ENCODE measurements around the gene GPX6.
"Not testable (repeated sequence)": the region's sequence is repeated elsewhere in the genome, so short reads cannot be mapped to it uniquely, and the experiment has no call there.

The GPX6 gene

DNA sequence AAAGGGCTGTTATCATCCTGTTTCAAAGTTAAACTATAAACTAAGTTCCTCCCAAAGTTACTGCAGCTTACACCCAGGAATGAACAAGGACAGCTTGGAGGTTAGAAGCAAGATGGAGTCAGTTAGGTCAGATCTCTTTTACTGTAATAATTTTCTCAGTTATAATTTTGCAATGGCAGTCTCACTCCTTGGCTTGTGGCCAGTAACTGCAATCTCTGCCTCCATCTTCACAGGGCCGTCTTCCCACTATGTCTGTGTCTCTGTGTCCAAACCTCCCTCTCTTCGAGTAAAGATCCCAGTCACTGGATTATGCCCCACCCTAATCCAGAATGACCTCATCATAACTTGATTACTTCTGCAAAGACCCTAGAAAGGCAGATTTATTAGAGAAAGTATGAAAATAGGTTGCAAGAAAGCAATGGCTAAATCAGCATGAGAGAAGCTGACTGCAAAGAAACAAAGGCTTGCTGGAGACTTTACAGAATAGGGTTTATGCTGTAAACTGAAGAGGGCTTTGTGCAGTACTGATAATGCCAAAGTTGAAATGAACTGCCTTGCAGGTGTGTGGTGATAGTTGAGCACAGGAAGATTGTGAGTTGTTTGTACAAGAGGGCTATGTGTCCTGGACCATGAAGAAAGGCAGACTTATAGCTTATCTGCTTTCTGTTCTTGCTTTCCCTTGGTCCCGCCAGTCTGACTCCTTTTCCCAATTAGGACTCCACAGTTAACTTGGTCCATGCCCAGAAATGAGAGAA is 28.4 kb downstream of the GPX6 start:
- no peak for DNase-seq (ENCODE audit: insufficient read length, low spot score)
- FAIRE-seq: no peak

DNA sequence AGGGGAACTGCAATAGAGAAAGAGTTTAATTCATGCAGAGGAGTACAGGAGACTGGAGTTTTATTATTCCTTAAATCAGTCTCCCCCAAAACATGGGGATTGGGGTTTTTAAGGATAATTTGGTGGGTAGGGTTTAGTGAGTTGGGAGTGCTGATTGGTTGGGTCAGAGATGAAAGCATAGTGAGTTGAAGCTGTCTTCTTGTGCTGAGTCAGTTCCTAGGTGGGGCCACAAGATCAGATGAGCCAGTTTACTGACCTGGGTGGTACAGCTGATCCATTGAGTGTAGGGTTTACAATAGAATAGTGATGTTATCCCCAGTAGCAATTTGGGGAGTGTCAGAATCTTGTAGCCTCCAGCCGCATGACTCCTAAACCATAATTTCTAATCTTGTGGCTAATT is 29.1 kb downstream of the GPX6 start:
- no peak for DNase-seq (ENCODE audit: insufficient read length, low spot score)
- FAIRE-seq: no peak

DNA sequence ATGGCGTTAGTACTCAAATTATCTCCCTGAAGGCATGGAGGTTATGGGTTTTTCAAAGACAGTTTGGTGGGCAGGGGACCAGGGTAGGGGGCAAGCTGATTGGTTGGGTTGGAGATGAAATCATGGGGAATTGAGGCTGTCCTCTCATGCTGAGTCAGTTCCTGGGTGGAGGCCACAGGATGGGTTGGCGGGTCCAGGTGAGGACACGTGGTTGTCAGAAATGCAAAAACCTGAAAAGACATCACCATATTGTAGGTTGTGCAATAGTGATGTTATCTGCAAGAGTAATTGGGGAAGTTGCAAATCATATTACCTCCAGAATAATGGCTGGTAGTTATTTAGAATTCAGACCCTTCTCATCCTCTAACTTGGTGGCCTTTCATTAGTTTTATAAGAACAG is 30.1 kb downstream of the GPX6 start:
- no peak for FAIRE-seq
- DNase-seq (ENCODE audit: insufficient read length, low spot score): no peak

DNA sequence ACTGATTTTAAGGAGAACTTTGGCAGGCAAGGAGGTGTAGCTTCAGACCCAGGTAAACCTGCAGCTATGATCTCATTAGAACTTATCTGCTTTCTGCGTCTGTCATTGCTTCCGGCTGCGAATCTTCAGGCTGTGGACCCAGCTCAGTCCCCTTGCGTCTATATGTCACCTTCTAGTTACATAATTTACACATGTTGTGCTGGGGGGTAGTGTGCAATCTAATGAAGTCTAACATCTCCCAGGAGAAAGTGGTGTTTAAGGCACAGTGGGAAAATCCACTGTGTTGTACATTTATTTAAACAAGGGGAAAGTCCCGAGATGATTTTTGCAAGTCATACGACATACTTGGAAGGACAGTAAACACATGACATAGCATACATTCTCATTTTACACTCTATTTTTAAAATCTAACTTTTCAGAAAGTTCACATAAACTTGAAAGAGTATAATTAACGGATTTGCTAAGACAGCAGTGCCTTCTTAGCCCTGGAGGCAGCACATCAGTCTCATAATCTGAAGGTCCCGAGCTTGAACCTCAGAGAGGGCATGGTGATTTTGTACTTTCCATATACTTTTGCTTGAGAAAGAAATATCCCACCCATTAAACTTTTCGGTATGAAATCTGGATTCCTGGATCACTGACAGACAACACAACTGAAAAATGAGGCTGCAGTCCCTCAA is 35.2 kb downstream of the GPX6 start:
- FAIRE-seq (no peak), DNase-seq (ENCODE audit: insufficient read length, low spot score) (no peak)

DNA sequence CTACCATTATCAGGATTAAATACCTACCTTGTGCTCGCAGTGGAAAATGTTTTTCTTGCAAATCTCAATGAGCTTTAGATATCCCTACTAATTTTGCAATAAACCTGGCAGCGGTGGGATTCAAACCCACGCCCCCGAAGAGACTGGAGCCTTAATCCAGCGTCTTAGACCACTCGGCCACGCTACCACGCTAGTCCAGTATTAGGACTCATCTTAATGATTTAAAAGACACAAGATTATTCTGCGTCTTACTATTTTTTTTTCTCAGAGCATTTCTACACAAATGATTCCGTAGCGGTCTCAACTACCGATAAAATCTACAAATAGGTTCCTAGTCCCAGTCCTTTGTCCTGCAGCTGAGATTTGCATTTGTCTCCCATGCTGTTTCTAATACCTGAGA is 37.1 kb downstream of the GPX6 start:
- no peak for FAIRE-seq
- DNase-seq (ENCODE audit: insufficient read length, low spot score): no peak

DNA sequence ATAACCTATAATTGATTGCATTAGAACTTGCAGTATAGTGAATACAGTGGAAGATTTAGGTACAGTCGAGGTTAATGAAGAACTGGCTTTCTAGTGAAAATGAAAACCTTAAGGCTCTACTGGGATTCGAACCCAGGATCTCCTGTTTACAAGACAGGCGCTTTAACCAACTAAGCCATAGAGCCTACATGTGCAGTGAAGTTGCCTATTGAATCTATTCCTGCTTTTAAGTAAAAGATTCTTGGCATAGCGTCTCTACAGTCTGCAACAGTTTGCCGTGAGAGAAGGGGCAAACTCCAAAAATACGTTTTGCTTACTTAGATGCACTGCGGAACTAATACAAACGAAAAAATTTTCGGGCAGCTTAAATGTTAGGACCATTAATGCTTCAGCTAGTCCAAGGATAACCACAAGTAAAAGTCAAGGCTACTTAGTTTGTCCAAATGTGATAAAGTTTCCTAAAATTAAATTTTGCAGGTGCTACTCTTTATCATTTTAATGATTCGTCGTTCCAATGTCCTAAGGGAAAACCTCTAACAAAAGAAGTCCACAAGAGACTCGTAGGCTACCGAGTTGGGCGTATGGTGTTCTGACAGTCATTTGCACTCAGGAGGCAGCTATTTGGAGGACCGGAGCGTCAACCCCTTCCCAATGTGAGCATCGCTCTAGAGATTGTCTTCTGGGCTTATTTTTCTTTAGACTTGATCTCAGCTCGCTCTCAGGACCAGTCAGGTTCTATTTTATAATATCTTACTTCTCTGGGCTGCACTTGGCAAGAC is 41.0 kb downstream of the GPX6 start:
- FAIRE-seq: peak; percentile 73
- DNase-seq (ENCODE audit: insufficient read length, low spot score): no peak

DNA sequence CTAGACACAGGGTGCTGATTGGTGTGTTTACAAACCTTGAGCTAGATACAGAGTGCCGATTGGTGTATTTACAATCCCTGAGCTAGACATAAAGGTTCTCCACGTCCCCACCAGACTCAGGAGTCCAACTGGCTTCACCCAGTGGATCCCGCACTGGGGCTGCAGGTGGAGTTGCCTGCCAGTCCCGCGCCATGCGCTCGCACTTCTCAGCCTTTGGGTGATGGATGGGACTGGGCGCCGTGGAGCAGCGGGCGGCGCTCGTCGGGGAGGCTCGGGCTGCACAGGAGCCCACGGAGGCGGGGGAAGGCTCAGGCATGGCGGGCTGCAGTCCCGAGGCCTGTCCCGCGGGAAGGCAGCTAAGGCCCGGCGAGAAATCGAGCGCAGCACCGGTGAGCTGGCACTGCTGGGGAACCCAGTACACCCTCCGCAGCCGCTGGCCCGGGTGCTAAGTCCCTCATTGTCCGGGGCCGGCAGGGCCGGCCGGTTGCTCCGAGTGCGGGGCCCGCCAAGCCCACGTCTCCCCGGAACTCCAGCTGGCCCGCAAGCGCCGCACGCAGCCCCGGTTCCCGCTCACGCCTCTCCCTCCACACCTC is 46.3 kb downstream of the GPX6 start:
- FAIRE-seq; DNase-seq (ENCODE audit: insufficient read length, low spot score): not testable (repeated sequence)

DNA sequence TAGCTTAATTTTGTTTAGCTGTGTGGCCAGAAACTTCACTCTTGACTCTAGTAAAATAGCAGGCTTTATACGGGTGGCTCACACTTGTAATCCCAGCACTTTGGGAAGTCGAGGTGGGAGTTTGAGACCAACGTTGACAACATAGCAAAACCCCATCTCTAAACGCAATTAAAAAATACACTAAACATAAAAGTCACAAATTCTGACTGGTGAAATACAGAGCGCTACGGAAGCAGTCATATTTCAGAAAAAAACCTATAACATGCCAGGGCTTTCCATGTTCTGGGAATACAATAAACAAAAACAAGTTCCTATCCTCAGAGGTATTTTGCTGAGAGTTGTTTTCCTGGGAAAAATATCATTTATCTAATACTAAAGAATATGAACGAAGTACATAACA is 47.5 kb downstream of the GPX6 start:
- no peak for FAIRE-seq
- DNase-seq (ENCODE audit: insufficient read length, low spot score): no peak

DNA sequence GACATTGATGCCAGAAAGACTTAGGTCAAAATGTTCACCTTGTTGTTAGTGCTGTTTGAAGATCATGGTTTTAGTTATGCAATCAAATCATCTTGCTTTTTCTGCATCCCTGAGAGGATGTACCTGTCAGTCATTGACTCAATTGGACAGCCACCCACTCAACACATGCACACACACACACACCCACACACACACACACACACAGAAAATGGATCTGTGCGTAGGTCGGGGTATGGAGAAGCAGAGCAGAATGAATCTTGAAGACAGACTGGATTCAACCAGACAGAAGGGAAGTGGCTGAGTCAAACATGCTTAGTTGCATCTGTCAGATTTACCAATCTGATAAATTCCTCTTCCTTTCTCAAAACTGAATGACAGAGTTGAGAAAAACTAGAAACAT is 53.2 kb downstream of the GPX6 start:
- FAIRE-seq (no peak), DNase-seq (ENCODE audit: insufficient read length, low spot score) (no peak)

DNA sequence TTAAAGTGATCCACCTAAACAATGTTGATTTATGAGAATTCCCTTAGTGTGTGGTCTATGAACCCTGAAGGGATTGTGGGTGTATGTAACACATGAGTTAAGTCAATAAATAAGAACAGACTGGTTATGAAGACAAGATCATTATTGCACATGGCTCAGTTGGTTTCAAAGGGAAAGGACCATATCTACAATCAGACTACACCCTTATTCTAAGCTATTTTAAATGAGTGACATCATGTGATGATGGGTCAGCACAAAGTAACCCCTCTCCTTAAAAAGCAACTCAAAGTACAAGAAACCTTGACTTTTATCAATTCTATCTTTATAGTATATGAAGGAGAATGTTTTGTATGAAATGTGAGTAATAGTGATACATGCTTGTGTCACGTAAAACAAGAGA is 57.0 kb downstream of the GPX6 start:
- DNase-seq (ENCODE audit: insufficient read length, low spot score): no peak
- FAIRE-seq: no peak
